ENCODE measurements around the gene RAB1B. TPM values are rescaled to one million over a fixed set of nuclear protein-coding genes. Genes with fewer than 3 reads are reported as not detected.

The RAB1B gene
- total RNA-seq, 1 experiment from 2014 or later: 148 TPM

- TF ChIP-seq SP1 (IDR thresholded peaks at IDR 0.05; ENCODE audit: low read depth): no peak
Observed at GRCh38 chr11:66243782-66244535, 24.5 kb upstream of the RAB1B start (continued).

GRCh38 chr11:66247295-66247694 lies 21.1 kb upstream of the RAB1B start:
- no peak overlapping the region for H3K27ac ChIP-seq (ENCODE audit: low read depth, low read length)
- ChIA-PET CTCF (interaction anchor here (1.5 to 1.6 kb wide), 2 partner anchors 17 to 25 kb away, joined by 3 to 4 read pairs; no protein-coding TSS in a partner anchor), POLR2A (no interaction called here), RAD21 (ENCODE audit: low non-redundant PET in 1 of 2, low total read pairs in 2 of 2, uncharacterized antibody in 2 of 2, unreplicated experiment in 2 of 2) (no interaction called here)
- H4K20me1 ChIP-seq (ENCODE audit: insufficient read depth): no peaks in the 10 kb centered on the region
- no peak overlapping the region for H3K4me2 ChIP-seq (ENCODE audit: low read length)
- H3K9me3 ChIP-seq (ENCODE audit: control insufficient read depth in 1 of 2, insufficient read depth in 1 of 2, low read depth in 1 of 2, low read length in 2 of 2): no peaks in the 10 kb centered on the region
- no peaks in the 10 kb centered on the region for H3K36me3 ChIP-seq (ENCODE audit: control insufficient read depth in 1 of 2, insufficient read depth in 2 of 2, low read length in 2 of 2)
- H3K4me1 ChIP-seq (ENCODE audit: control insufficient read depth in 1 of 2, insufficient read depth in 2 of 2, low read length in 2 of 2): no peaks in the 10 kb centered on the region
- H3K9me2 ChIP-seq (ENCODE audit: insufficient read depth): no peaks in the 10 kb centered on the region
- no peak overlapping the region for H2AFZ ChIP-seq (ENCODE audit: low read depth, low read length, poor library complexity, severe bottlenecking)
- ATAC-seq (no peak), DNase-seq (ENCODE audit: low read depth, low spot score) (no peak)
- no peaks in the 10 kb centered on the region for H3K27me3 ChIP-seq (ENCODE audit: insufficient read depth, low read length)
- no peak overlapping the region for H3K9ac ChIP-seq (ENCODE audit: low read length)
- no peak overlapping the region for H3K4me3 ChIP-seq (replicated peaks in 1 of 2; ENCODE audit: low read depth in 1 of 2, low read length in 2 of 2)
- no peak for TF ChIP-seq CBX3 (IDR thresholded peaks at IDR 0.05; ENCODE audit: low read depth)
- TF ChIP-seq POLR2AphosphoS5 (IDR thresholded peaks at IDR 0.05; ENCODE audit: low read depth, low read length): no peak
- TF ChIP-seq YY1 (IDR thresholded peaks at IDR 0.05; ENCODE audit: extremely low read depth, insufficient replicate concordance, low read depth, low read length): no peak
- TF ChIP-seq MAX (IDR thresholded peaks at IDR 0.05): no peak
- TF ChIP-seq EGR1 (IDR thresholded peaks at IDR 0.05; ENCODE audit: low read depth): no peak
- no peak for TF ChIP-seq CEBPB (IDR thresholded peaks at IDR 0.05; ENCODE audit: low read depth)
- no peak for TF ChIP-seq JUND (IDR thresholded peaks at IDR 0.05)
- no peak for TF ChIP-seq SP1 (IDR thresholded peaks at IDR 0.05; ENCODE audit: low read depth)
- no TSS peak for BruUV-seq (replicated peaks)
- intact Hi-C loops (cut with micrococcal nuclease): no loop called here
- no peaks in the 10 kb centered on the region for H3K79me2 ChIP-seq (ENCODE audit: insufficient read depth, low read length)

GRCh38 chr11:66247801-66248200 lies 20.6 kb upstream of the RAB1B start:
- DNase-seq (ENCODE audit: low read depth, low spot score) (no peak), ATAC-seq (no peak)
- Histone ChIP-seq H3K4me2 (ENCODE audit: low read length) (no peak overlapping the region), H3K27ac (ENCODE audit: low read depth, low read length) (no peak overlapping the region), H3K4me3 (replicated peaks in 1 of 2; ENCODE audit: low read depth in 1 of 2, low read length in 2 of 2) (no peak overlapping the region), H3K27me3 (ENCODE audit: insufficient read depth, low read length) (no peaks in the 10 kb centered on the region), H4K20me1 (ENCODE audit: insufficient read depth) (no peaks in the 10 kb centered on the region), H2AFZ (ENCODE audit: low read depth, low read length, poor library complexity, severe bottlenecking) (no peak overlapping the region), H3K9ac (ENCODE audit: low read length) (no peak overlapping the region), H3K9me3 (ENCODE audit: control insufficient read depth in 1 of 2, insufficient read depth in 1 of 2, low read depth in 1 of 2, low read length in 2 of 2) (no peaks in the 10 kb centered on the region), H3K79me2 (ENCODE audit: insufficient read depth, low read length) (no peaks in the 10 kb centered on the region), H3K36me3 (ENCODE audit: control insufficient read depth in 1 of 2, insufficient read depth in 2 of 2, low read length in 2 of 2) (no peaks in the 10 kb centered on the region), H3K4me1 (ENCODE audit: control insufficient read depth in 1 of 2, insufficient read depth in 2 of 2, low read length in 2 of 2) (no peaks in the 10 kb centered on the region), H3K9me2 (ENCODE audit: insufficient read depth) (no peaks in the 10 kb centered on the region)
- TF ChIP-seq SRF (IDR thresholded peaks at IDR 0.05; ENCODE audit: low read depth): no peak
- no peak for TF ChIP-seq CEBPB (IDR thresholded peaks at IDR 0.05; ENCODE audit: low read depth)
- no peak for TF ChIP-seq POLR2A (IDR thresholded peaks at IDR 0.05; ENCODE audit: borderline replicate concordance, extremely low read depth, insufficient read depth, insufficient read length)
- intact Hi-C loops (cut with micrococcal nuclease): no loop called here
- ChIA-PET POLR2A (no interaction called here), CTCF (interaction anchor here (1.5 to 1.6 kb wide), 2 partner anchors 16 to 25 kb away, joined by 3 to 4 read pairs; no protein-coding TSS in a partner anchor), RAD21 (ENCODE audit: low non-redundant PET in 1 of 2, low total read pairs in 2 of 2, uncharacterized antibody in 2 of 2, unreplicated experiment in 2 of 2) (no interaction called here)
- no TSS peak for BruUV-seq (replicated peaks)
